ENCODE data around the gene NUAK2.
"Not testable (repeated sequence)": the region's sequence is repeated elsewhere in the genome, so short reads cannot be mapped to it uniquely, and the experiment has no call there.

Gene NUAK2

GRCh38 chr1:205294175-205294917 is 27.2 kb downstream of the NUAK2 start:
- DNase-seq: no peak

GRCh38 chr1:205293350-205294074 is 28.0 kb downstream of the NUAK2 start:
- DNase-seq: no peak

GRCh38 chr1:205291596-205291995 is 29.9 kb downstream of the NUAK2 start:
- no peak for DNase-seq

- DNase-seq: peak; percentile 62
Observed at GRCh38 chr1:205287767-205288559, 33.6 kb downstream of the NUAK2 start.

GRCh38 chr1:205287076-205287475 is 34.5 kb downstream of the NUAK2 start:
- DNase-seq: no peak

GRCh38 chr1:205286335-205286950 is 35.1 kb downstream of the NUAK2 start:
- DNase-seq: no peak

- DNase-seq: peak; percentile 42
Observed at GRCh38 chr1:205285381-205286101, 36.0 kb downstream of the NUAK2 start.

GRCh38 chr1:205284420-205285144 is 37.0 kb downstream of the NUAK2 start:
- DNase-seq: peak; percentile 69

GRCh38 chr1:205283270-205284147 is 38.0 kb downstream of the NUAK2 start:
- no peak for DNase-seq

- DNase-seq: not testable (repeated sequence)
Observed at GRCh38 chr1:205280666-205281395, 40.7 kb downstream of the NUAK2 start.

- DNase-seq: no peak
Observed at GRCh38 chr1:205279986-205280385, 41.6 kb downstream of the NUAK2 start.

- DNase-seq: no peak
Observed at GRCh38 chr1:205276689-205277065, 44.9 kb downstream of the NUAK2 start.

- DNase-seq: no peak
Observed at GRCh38 chr1:205275916-205276688, 45.4 kb downstream of the NUAK2 start.

GRCh38 chr1:205275133-205275532 is 46.4 kb downstream of the NUAK2 start:
- DNase-seq: no peak

- no peak for DNase-seq
Observed at GRCh38 chr1:205274041-205274691, 47.4 kb downstream of the NUAK2 start.

- peak; percentile 85 for DNase-seq
Observed at GRCh38 chr1:205273551-205273982, 48.0 kb downstream of the NUAK2 start.

GRCh38 chr1:205272536-205272935 is 49.0 kb downstream of the NUAK2 start:
- no peak for DNase-seq

- no peak for DNase-seq
Observed at GRCh38 chr1:205271745-205272144, 49.8 kb downstream of the NUAK2 start.

- no peak for DNase-seq
Observed at GRCh38 chr1:205271277-205271676, 50.3 kb downstream of the NUAK2 start.
